Right ventricle myocardium inferior (tissue), 1 donor: Measurements from ENCODE around the gene ARHGAP36. TPM values are rescaled to one million over a fixed set of nuclear protein-coding genes. Genes with fewer than 3 reads are reported as not detected.

Experiments
- ATAC-seq: fragments of 200-7000 bp; cut with Tn5 transposase; one replicate; pipeline ENCODE4 v1.9.1; 2020; ENCODE audit warnings: mild to moderate bottlenecking, moderate library complexity
- DNase-seq: peaks from one replicate; pipeline ENCODE4 v3.0.0; 2021; ENCODE audit errors: missing footprints
- intact Hi-C: fragments of 100-400 bp; cut with DNase I; formaldehyde crosslinking; loops from one replicate; pipeline ENCODE4 v1.11.0; 2022
- total RNA-seq: library from RNA; stranded (reverse); fragmentation: NEBNext Ultra II Directional; extraction: Animal tissue kit (Norgen Biotek cat#: 25700); gene quantifications from one replicate; pipeline ENCODE4 v1.2.1, GENCODE V29; 2021
- donor health status: DM: no; HTN: yes; CAD: no; lungs with severe emphysema.

ARHGAP36 gene
- total RNA-seq, 1 donor from 2014 or later, result not detected

- ATAC-seq, result no peak
- intact Hi-C loops, result no loop called here
Observed at GRCh38 chrX:131067846-131068745, 9.9 kb downstream of the ARHGAP36 start.

GRCh38 chrX:131068945-131069719, 11.0 kb downstream of the ARHGAP36 start:
- no peak for DNase-seq
- intact Hi-C loops, result no loop called here

More at GRCh38 chrX:131067846-131068745, 9.9 kb downstream of the ARHGAP36 start:
- DNase-seq, result no peak

GRCh38 chrX:131072871-131073571, 14.9 kb downstream of the ARHGAP36 start:
- intact Hi-C loops, result no loop called here
- ATAC-seq, result no peak

More at GRCh38 chrX:131068945-131069719, 11.0 kb downstream of the ARHGAP36 start:
- no peak for ATAC-seq

GRCh38 chrX:131073607-131074006, 15.5 kb downstream of the ARHGAP36 start:
- ATAC-seq, result no peak
- intact Hi-C loops, result no loop called here
- no peak for DNase-seq

More at GRCh38 chrX:131072871-131073571, 14.9 kb downstream of the ARHGAP36 start:
- DNase-seq, result no peak

- intact Hi-C loops, result no loop called here
- no peak for DNase-seq
- no peak for ATAC-seq
Observed at GRCh38 chrX:131081772-131082740, 23.9 kb downstream of the ARHGAP36 start.

- ATAC-seq (no peak), DNase-seq (no peak)
- intact Hi-C loops, result no loop called here
Observed at GRCh38 chrX:131083510-131084142, 25.5 kb downstream of the ARHGAP36 start.

GRCh38 chrX:131084145-131084544, 26.0 kb downstream of the ARHGAP36 start:
- ATAC-seq (no peak), DNase-seq (no peak)
- intact Hi-C loops, result no loop called here

GRCh38 chrX:131136776-131137175, 78.6 kb downstream of the ARHGAP36 start:
- intact Hi-C loops, result no loop called here
- no peak for DNase-seq
- ATAC-seq, result no peak

GRCh38 chrX:131139072-131139471, 80.9 kb downstream of the ARHGAP36 start:
- DNase-seq (no peak), ATAC-seq (no peak)
- intact Hi-C loops, result no loop called here

Other genes with a start within 250 kb of the ARHGAP36 start
- 14.7 TPM for gene ENOX2, start 155.1 kb upstream of the ARHGAP36 start, total RNA-seq
- gene IGSF1, start 231.0 kb downstream of the ARHGAP36 start, total RNA-seq, result 2.6 TPM